SKM-1 treated with dmso at 0.1 percent for 144 hours (cell line): Measurements from ENCODE around the gene SMTN.
"Not testable (repeated sequence)": the region's sequence is repeated elsewhere in the genome, so short reads cannot be mapped to it uniquely, and the experiment has no call there.

Experiments
- DNase-seq: peaks from one replicate; lab custom pipeline; 2025; ENCODE audit not compliant: unreplicated experiment; lab: John Stamatoyannopoulos, UW

SMTN gene

DNA sequence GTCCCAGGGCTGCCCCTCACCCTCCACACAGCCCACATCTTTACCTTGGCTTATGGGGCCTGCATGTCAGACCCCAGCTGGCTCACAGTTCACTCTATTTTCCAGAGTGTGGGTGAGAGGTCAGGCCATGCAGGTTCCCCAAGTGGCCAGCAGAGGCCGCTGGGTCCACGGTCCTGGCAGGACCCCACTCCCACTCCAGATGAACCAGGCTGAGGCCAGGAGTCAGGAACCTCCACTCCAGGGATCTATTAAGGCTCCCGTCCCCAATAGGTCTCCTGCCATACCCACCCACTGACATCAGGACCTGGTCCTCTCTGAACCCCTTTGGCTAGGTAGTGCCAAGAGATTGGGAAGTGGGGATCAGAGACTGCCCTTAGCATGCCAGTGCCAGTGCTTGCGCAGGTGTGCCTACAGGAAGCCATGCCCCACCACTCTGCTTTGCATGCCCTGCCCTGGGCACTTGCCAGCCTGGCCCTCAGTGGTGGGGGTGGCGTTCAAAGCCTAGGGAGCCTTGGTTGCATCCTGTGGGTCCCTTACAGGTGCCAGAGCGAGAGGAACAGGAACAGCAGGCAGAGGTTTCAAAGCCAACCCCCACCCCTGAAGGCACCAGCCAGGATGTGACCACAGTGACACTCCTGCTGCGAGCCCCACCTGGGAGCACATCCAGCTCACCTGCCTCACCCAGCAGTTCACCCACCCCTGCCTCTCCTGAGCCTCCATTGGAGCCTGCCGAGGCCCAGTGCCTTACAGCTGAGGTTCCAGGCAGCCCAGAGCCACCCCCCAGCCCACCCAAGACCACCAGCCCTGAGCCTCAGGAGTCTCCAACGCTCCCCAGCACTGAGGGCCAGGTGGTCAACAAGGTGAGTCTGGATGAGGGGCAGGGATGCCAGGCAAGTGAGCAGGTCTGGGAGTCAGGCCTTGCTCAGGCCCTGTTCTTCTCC is 8.3 kb downstream of the SMTN start:
- DNase-seq, result peak; percentile 34

DNA sequence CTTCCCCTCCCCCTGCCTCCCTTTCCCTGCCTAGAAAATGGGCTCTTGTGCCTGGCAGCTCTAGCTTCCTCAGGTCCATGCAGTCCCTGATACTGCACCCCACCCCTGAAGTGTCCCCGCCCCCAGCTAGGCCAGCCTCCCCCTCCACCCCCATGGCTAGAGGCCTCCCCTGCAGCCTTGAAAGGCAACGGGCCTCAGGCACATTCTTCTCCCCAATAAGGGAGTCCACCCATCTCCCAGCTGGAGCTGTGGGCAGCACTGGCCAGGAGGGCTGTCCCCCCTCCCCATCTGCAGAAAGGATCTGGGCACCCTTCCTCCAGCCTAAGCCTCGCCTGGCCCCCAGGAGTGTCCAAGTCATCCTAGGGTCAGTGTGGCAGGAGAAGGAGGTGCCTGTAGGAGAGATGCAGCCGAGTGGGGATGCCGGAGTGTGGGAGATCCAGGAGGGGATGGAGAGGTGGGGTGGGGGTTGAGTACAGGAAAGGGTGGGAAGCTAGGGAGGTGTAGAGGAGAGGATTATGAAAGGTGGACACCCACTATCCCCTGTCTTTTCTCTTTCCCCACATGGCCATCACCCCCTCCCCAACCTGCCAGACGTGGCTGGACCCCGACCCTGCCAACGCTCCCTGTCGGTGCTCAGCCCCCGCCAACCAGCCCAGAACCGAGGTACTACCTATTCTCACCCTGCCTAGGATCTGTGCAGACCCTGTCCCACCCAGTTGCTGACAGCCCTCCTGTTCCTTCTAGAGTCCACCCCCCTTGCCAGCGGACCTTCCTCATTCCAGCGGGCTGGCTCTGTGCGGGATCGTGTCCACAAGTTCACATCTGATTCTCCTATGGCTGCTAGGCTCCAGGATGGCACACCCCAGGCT is 9.3 kb downstream of the SMTN start:
- no peak for DNase-seq

DNA sequence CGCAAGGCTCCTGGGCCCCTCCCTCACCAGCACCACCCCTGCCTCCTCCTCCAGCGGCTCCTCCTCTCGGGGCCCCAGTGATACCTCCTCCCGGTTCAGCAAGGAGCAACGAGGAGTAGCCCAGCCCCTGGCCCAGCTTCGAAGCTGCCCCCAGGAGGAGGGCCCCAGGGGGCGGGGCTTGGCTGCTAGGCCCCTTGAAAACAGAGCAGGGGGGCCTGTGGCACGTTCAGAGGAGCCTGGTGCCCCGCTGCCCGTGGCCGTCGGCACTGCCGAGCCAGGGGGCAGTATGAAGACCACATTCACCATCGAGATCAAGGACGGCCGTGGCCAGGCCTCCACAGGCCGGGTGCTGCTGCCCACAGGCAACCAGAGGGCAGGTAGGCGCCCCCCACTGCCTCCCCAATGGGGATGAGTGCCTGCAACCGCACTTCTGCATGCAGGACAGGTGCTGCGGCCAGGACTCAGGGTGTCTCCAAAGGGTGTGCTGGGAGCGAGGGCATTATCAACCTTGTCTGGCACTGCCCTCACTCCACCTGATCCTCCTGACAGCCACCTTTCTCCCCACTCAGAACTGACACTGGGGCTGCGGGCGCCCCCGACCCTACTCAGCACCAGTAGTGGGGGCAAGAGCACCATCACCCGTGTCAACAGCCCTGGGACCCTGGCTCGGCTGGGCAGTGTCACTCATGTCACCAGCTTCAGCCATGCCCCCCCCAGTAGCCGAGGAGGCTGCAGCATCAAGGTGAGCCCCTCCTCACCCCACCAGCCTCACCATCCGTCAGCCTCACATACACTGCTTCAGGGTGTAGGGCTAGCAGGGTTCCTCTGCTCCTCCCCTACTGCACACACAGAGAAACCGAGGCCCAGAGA is 10.2 kb downstream of the SMTN start:
- DNase-seq, result no peak

DNA sequence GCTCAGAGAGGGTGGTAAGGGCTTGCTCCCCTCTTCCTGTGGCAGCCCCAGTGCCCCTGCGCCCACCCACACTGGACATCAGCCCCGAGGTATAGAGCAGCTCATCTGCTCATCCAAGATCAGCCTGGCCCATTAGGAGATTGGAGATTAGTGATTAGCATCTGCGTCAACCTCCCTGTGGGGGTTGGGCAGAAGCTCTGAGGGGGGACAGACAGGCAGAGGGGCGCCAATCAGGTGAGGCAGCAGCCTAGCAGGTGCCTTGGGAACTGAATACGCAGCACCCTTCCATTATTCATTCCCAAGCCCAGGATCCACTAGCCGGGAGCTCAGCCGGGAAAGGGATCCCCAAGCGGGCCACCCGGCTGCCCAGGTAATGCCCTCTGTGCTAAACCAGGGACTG is 11.0 kb downstream of the SMTN start:
- no peak for DNase-seq

DNA sequence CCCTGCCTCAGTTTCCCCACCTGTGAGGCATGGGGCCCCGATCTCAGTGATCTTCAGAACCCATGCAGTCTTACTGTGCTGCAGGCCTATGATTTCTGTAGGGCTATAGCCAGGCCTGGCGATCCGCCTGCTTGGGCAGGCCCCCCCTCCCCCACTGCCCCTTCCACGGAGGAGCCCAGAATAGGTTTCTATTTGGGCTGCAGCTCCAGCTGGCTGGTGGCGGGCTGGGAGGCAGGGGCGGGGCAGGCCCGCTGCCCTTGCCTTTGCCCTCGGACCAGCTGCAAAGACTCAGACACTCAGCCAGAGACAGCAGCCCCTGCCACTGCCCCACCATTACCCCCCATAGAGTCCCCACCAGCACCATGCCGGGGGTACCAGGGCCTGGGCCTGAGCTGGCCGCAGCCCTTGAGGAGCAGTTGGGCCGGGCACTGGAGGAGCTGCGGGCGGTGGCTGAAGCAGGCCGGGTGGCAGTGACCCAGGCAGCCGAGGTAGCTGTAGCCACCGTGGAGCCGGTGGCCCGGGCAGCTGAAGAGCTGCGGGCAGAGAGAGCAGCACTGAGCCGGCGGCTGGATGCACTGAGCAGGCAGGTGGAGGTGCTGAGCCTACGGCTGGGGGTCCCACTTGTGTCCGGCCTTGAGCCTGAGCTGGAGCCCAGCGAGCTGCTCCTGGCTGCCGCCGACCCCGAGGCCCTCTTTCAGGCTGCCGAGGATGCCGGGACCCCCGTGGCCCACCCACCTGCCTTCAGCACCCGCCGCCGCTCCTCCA is 12.2 kb downstream of the SMTN start:
- no peak for DNase-seq

DNA sequence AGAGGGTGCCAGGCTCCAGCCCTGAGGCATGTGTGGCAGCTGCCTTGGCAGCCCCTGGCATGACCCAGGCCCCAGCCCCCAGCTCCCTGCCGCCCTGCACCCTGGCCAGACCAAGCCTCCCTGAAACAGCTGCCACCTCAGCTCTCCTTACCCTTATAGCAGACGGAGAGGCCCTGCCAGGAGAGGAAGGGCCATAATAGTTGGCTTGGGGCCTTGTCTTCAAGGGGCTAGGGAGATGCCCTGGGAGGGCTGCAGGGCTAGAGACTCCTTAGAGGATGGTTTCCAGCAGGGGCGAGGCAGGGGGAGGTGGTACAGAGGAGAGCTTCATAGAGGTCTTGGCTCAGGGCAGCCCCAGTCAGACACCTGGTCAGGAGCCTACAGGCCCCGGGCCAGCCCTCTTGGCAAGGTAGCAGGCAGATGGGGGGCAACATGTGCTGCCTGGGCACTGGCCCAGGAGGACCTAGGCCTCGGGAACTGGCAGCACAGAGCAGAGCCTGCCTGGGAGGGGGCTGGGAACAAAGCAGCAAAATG is 13.0 kb downstream of the SMTN start:
- DNase-seq, result no peak

DNA sequence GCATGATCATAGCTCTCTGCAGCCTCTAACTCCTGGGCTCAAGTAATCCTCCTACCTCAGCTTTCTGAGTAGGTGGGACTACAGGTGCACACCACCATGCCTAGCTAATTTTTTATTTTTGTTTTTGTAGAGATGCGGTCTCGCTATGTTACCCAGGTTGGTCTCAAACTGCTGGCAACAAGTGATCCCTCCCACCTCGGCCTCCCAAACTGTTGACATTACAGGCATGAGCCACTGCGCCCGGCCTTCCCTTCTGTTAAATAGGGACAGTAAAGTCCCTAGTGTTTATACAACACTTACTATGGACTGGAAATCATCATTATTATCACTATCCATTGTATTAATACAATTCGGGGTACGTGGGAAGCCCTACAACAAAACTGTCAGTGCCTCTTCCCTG is 13.6 kb downstream of the SMTN start:
- DNase-seq, result no peak

DNA sequence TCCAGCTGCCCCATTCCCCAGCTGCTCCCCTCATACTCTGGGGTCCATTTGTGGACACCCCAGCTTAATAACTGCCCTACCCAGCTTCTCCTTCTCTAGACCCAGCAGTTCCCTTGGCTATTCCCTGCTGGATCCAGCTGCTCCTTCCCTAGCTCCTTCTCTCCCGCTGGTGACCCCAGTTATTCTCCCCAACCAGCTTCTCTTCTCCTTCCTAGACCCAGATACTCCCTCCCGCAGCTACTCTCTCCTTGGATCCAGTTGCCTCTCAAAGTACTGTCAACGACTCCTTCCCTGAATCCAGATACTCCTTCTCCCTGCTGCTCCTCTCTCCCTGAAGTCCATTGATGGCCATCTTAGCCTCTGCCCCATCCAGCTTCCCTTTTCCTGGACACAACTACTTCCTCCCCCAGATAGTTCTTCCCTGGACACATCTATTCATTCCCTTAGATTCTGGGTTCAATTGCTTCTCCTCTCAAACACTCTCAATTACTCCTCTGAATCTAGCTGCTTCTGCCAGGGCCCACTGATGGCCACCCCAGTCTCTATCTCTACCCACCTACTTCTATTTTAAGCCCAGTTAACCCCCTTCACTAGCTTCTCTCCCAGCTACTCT is 14.6 kb downstream of the SMTN start:
- DNase-seq, result no peak

DNA sequence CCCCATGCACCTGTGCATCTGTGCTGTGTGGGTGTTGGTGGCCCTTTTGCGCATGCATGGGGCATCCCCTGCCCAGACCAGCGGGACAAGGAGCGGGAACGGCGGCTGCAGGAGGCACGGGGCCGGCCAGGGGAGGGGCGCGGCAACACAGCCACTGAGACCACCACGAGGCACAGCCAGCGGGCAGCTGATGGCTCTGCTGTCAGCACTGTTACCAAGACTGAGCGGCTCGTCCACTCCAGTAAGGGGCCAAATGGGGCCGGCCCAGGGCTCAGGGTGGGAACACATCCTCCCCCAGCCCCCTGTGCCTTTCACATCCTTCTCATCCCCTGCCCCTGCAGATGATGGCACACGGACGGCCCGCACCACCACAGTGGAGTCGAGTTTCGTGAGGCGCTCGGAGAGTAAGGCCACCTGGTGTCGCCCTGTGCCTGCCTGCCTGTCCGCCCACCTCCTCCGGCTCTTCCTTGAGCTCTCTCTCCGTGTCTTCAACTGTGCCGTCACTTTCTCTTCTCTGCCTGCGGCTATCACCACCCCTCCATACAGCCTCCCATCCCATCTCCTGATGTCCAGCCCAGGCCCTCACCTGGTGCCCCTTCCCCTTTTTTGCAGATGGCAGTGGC is 15.7 kb downstream of the SMTN start:
- no peak for DNase-seq

DNA sequence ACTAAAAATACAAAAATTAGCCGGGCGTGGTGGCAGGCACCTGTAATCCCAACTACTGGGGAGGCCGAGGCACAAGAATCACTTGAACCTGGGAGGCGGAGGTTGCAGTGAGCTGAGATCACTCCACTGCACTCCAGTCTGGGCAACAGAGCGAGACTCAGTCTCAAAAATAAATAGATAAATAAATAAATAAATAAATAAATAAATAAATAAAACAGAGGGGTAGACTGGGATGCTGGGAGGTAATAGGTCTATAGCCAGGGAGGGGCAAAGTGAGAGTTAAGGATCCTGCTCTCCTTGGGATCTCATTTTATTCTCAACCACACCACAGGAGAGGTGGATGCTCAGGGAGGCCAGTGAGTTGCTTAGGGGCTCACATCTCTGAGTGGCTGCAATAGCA is 16.4 kb downstream of the SMTN start:
- not testable (repeated sequence) for DNase-seq

DNA sequence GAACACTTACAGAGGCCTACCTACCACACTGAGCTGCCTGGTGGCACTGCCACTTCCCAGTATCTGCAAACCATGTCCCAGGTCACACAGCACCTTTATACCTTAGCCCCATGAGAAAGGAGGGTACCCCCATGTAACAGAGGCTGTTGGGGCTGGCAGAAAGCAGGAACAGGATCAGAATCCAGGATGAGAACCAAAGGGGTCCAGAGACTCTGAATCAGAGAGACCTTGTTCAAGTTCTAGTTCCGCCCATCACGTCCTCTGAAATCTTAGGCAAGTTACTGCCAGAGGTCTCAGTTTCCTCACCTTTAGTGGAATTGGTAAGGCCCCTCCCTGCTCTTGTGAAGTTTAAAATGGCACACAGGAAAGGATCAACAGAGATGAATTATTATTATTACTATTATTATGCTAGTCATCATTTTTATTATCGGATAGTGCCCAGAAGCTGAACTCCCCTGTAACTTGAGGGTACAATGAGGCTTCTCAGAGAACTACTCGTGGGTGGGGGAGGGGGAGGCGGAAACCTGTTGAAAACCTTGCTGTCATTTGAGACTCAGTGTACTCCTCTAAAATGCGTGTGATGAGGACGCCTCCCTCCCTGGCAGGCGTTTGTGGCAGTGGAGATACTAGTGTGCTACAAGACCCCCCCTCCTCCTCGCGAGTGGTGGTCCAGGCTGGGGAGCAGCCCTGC is 17.0 kb downstream of the SMTN start:
- DNase-seq, result no peak

DNA sequence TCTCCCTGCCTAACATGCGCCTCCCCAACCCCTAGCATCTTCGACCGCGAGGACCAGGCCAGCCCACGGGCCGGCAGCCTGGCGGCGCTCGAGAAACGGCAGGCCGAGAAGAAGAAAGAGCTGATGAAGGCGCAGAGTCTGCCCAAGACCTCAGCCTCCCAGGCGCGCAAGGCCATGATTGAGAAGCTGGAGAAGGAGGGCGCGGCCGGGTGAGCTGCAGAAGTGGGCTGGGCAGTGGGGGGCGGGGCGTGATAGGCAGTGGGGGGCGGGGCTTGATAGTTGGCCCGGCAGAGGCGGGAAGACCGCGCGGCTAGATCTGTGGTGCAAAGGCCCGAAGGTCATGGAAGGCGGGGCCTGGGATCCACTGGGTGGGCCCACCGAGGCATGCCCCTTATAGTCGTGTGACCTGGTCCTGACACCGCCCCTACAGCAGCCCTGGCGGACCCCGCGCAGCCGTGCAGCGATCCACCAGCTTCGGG is 17.6 kb downstream of the SMTN start:
- DNase-seq, result no peak

DNA sequence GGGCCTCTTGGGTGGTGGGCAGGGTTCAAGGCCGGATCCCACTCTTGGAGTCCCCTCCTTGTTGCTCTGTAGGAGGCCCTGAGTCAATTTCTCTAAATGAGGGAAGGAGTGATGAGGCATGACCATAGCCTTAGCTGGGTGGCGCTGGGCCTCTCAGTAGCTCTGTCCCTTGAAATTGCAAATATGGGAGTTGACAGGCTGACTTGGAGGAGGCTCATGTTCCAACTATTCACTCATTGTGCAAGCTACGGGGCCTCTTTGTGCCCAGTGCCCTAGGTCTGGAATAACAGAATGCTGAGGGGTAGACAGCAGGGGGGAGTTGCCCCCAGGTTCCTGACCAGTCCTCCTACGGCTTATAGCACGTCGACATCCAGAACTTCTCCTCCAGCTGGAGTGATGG is 18.3 kb downstream of the SMTN start:
- no peak for DNase-seq

DNA sequence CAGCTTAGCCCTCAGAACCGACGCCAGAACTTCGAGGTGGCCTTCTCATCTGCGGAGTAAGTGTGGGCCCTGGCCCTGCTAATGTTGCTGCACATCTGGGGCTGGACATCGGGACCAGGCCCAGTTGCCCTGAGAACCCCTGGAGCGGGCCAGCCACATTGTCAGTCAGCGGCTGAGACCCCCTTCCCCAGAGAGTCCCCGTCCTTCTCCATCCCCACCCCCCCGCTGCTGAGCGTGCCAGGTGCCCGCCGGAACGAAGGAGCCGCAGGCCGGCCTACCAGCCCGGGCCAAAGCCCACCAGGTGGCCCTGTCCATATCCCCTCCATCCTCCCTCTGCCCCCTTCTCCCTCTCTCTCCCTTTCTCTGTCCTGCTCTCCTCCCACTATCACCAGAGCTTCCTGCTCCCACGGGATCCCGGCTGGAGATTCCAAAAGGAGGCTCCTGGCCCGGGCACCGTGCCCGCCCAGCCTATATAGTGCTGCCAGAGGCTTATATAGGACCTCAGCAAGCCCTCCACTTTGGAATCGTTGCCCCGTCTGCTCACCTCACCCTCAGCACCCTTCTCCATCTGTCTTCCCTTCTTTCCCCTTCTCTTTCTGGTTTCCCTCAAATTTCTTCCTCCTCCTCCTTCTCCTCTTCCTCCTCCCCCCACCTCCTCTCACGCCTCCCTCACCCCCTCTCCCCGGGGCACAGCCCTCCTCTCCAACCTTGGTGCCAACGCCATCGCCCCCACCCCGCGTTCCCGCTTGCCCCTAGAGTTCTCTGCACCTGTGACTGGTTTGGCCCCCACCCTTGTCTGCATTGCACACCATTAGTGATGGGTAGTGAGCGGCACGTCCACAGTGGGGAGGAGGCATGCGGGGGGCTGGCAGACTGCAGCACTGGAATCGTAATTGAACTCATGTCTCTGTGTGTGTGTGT is 19.0 kb downstream of the SMTN start:
- no peak for DNase-seq

DNA sequence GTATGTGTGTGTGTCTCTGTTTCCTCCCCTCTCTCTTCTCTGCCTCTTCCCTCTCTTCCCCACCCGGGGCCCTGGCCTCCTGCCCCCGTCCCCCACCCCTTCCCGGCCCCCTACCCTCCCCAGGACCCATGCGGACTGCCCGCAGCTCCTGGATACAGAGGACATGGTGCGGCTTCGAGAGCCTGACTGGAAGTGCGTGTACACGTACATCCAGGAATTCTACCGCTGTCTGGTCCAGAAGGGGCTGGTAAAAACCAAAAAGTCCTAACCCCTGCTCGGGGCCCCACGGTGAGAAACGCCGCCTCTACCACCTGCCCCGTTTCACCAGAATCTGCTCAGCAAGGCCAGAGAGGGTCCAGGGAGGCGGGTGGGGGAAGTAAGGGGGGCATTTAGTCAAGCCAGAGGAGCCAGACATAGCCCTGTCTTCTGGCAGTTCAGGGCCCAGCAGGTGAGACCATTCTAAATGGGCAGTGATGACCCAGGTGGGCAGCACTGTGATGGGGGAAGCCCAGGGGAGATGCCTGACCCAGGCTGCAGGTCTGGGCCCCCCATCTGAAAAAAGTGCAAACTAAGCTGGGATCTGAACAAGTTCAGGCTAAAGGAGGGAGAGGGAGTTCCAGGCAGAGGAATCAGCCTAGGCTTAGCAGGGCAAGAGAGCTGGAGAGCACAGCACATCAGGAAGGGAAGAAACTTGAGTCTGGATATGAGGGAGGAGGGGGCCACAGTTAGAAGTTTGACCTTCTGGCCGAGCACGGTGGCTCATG is 19.8 kb downstream of the SMTN start:
- no peak for DNase-seq

DNA sequence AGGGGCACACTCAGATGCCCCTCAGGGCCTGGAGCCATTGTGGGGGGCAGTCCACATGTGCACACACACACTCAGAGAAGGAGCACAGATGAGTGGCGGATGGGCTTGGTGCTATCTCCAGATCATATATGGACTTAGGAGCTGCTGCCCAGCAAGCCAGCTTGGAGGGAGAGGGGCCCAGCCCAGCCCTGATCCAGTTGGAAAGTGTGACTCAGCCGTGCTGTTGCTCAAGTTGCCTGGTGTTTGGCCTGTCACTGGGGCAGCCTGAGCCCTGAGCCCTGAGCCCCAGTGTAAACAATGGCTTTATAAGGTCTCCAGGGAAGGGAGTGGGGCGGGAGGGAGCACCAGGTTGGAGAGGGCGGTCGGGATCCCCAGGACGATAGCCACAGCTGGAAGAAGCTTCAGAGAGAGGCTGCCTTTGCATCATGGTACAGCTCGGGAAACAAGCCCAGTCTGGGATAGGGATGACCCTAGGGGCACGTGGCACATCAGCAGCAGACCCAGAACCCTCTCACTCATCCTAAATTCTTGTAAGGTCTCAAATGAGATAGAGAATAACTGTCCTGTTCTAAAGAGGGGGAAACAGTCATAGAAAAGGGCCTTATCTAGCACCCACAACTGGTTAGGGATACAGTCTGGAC is 21.4 kb downstream of the SMTN start:
- no peak for DNase-seq
